ENCODE results near the gene ALKBH2.
"Not testable (repeated sequence)": the region's sequence is repeated elsewhere in the genome, so short reads cannot be mapped to it uniquely, and the experiment has no call there.

The ALKBH2 gene

GRCh38 chr12:109065154-109065852 is 28.0 kb downstream of the ALKBH2 start:
- DNase-seq, result no peak

GRCh38 chr12:109064143-109064542 is 29.1 kb downstream of the ALKBH2 start:
- no peak for DNase-seq

- DNase-seq, result no peak
Measured at GRCh38 chr12:109058773-109059172, 34.5 kb downstream of the ALKBH2 start.

GRCh38 chr12:109057376-109057775 is 35.9 kb downstream of the ALKBH2 start:
- no peak for DNase-seq

DNA sequence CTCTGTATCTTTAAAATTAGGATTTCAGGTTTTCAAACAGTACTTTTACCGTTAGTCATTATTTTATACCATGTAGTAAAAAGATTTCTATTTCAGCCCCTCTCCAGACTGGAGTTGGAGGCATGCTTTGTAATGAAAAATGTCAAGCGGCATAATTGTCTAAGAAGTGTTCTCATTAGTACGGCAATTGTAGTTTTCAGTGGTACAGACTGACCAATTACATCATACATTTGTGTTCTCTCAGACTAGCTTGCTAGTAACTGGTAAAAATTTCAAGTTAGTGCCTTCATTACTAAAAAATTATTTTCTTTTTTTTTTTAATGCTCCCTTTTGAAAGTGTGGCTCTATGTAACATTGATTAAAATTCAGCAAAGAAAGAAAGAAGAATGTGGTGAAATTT is 36.4 kb downstream of the ALKBH2 start:
- DNase-seq, result no peak

- no peak for DNase-seq
Measured at GRCh38 chr12:109054520-109054919, 38.8 kb downstream of the ALKBH2 start.

DNA sequence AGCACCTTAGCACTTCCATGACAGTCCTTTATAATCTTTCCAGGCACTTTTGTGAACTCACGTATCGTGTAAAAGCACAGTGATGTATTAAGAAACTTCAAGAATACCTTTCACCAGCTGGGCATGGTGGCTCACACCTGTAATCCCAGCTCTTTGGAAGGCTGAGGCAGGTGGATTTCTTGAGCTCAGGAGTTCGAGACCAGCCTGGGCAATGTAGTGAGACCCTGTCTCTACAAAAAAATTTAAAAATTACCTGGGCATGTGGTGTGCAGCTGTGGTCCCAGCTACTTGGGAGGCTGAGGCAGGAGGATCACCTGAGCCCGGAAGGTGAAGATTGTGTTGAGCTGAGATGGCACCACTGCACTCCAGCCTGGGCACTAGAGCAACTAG is 39.2 kb downstream of the ALKBH2 start:
- DNase-seq, result not testable (repeated sequence)

- DNase-seq, result peak; percentile 64
Measured at GRCh38 chr12:109053382-109054123, 39.7 kb downstream of the ALKBH2 start.

DNA sequence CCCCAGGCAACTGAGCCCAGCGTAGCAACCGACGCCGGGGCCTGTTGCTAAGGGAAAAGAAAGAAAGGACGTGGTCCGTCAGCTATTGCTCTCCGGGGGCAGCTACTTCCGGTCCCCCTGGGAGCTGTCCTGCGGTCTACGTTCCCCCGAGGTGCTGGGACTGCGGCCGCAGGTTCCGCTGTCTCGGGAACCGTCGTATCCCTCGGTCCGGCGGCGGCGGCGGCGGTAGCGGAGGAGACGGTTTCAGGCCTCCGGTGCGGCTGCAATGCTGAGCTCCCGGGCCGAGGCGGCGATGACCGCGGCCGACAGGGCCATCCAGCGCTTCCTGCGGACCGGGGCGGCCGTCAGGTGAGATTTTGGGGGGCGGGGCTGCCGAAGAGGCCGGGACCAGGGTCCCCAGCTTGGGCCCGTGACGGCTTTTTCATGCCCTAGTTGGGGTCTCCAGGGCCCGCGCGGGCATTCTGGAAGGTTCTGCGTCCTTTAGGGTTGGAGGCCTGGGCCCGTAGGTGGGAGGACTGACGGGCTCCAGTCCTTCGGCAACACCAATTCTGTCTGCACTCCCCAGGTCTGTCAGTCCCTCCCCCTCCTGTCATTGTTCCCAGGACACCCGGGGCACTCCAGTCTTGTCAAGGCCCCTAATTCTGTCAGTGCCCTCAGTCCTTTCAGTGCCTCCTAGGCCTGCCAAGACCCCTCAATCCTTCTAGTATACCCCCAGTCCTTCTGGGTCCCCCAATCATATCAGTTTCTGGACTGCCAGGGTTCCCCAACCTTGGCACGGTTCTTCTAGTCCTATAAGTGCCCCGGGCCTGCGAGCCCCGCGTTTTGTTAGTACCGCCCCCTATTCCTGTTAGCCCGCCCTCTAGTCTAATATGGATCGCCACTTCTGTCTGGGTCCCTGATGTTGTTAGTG is 40.6 kb downstream of the ALKBH2 start, which contains the start of gene USP30:
USP30 (plus strand) TSS at position 163 of the 910 bp plus-strand sequence; CDS start at position 266, 103 bp downstream.
- peak; percentile 84 for DNase-seq

GRCh38 chr12:109052097-109052413 is 41.2 kb downstream of the ALKBH2 start:
- DNase-seq, result no peak

DNA sequence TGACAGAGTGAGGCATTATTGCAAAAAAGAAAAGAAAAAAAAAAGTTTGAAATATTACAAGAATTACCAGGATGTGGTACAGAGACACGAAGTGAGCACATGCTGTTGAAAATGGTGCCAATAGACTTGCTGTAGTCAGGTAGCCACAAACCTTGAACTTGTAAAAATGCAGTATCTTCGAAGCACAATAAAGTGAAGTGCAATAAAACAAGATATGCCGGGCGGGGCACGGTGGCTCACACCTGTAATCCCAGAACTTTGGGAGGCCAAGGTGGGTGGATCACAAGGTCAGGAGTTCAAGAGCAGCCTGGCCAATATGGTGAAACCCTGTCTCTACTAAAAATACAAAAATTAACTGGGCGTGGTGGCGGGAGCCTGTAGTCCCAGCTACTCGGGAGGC is 43.5 kb downstream of the ALKBH2 start:
- not testable (repeated sequence) for DNase-seq

- not testable (repeated sequence) for DNase-seq
Measured at GRCh38 chr12:109048706-109049105, 44.6 kb downstream of the ALKBH2 start.

DNA sequence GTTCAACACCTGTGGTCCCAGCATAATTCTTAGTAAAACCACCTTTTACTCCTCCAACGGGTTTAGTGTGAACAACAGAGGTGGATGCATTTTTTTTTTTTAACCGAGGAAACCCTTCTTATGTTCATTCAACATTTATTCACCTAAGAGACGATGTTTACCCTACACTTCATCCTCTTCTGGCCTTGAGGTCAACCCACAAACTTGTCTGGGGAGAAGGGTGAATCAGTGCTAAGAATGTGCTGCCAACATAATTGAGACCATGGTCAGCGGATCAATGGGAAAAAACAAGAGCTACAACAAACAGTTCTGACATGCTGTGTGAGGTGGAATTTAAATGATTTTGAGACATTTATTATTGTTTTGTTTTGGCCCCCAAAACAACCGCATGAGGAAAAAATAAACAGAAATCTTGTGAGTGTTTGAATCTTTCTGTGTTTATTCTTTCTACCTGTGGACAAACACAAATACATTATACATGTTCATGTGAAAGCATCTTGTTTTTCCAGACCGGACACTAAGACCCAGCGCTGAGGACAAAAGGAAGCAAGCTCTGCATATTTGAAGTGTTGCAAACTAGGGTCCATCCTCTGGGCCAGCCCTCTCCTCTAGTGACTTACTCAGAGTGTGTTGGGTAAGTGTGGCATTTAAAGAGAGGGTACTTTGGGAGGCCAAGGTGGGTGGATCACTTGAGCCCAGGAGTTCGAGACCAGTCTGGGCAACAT is 46.0 kb downstream of the ALKBH2 start:
- no peak for DNase-seq

GRCh38 chr12:109044241-109044640 is 49.0 kb downstream of the ALKBH2 start:
- no peak for DNase-seq
